Mesendoderm (in vitro differentiated cells): Measurements from ENCODE around the gene SMG1.
"Not testable (repeated sequence)": the region's sequence is repeated elsewhere in the genome, so short reads cannot be mapped to it uniquely, and the experiment has no call there.

Source experiments
- DNase-seq: peaks from one replicate; pipeline ENCODE4 v3.0.0; 2013
- H2AK5ac ChIP-seq: 2 replicates; pipeline ENCODE4 v1.6.1; 2013; ENCODE audit warnings: low read length, inconsistent platforms
- H2BK120ac ChIP-seq: 2 replicates; pipeline ENCODE4 v1.6.1; 2013; ENCODE audit warnings: low read depth, mild to moderate bottlenecking, low read length, moderate library complexity, mixed read lengths
- H2BK15ac ChIP-seq: replicated peaks from 2 replicates; pipeline ENCODE4 v1.6.1; 2013; ENCODE audit warnings: low read depth, mild to moderate bottlenecking, moderate library complexity
- H2BK5ac ChIP-seq: 2 replicates; pipeline ENCODE4 v1.6.1; 2013; ENCODE audit warnings: low read length, inconsistent platforms
- H3K18ac ChIP-seq: 2 replicates; pipeline ENCODE4 v1.6.1; 2013; ENCODE audit warnings: mild to moderate bottlenecking, low read length, mixed read lengths
- H3K23ac ChIP-seq: one replicate; pipeline ENCODE4 v1.6.1; 2013; ENCODE audit warnings: low read length
- H3K27ac ChIP-seq: 2 replicates; pipeline ENCODE4 v1.5.1; 2013; ENCODE audit warnings: low read depth, mild to moderate bottlenecking, inconsistent platforms, low read length, moderate library complexity
- H3K27me3 ChIP-seq: 2 replicates; pipeline ENCODE4 v1.6.1; 2013; ENCODE audit warnings: low read length, control low read depth, mild to moderate bottlenecking, inconsistent platforms; ENCODE audit not compliant: insufficient read depth, poor library complexity
- H3K36me3 ChIP-seq: 2 replicates; pipeline ENCODE4 v1.6.1; 2013; ENCODE audit warnings: low read length, inconsistent platforms; ENCODE audit not compliant: control insufficient read depth, insufficient read depth
- H3K4ac ChIP-seq: one replicate; pipeline ENCODE4 v1.6.1; 2013; ENCODE audit warnings: low read depth, mild to moderate bottlenecking, low read length, moderate library complexity
- H3K4me1 ChIP-seq: 2 replicates; pipeline ENCODE4 v1.6.1; 2013; ENCODE audit warnings: low read depth, low read length, inconsistent platforms; ENCODE audit not compliant: control insufficient read depth
- H3K4me2 ChIP-seq: 2 replicates; pipeline ENCODE4 v1.6.1; 2013; ENCODE audit warnings: low read length
- H3K4me3 ChIP-seq: 2 replicates; pipeline ENCODE4 v1.5.1; 2013; ENCODE audit warnings: mild to moderate bottlenecking, low read length
- H3K56ac ChIP-seq: one replicate; pipeline ENCODE4 v1.6.1; 2013; ENCODE audit warnings: low read length
- H3K79me1 ChIP-seq: 2 replicates; pipeline ENCODE4 v1.6.1; 2013; ENCODE audit warnings: low read length, inconsistent platforms
- H3K79me2 ChIP-seq: 2 replicates; pipeline ENCODE4 v1.6.1; 2013; ENCODE audit warnings: mild to moderate bottlenecking, low read length; ENCODE audit not compliant: control insufficient read depth, insufficient read depth
- H3K9ac ChIP-seq: 2 replicates; pipeline ENCODE4 v1.6.1; 2013; ENCODE audit warnings: low read length, inconsistent platforms
- H4K5ac ChIP-seq: one replicate; pipeline ENCODE4 v1.6.1; 2013; ENCODE audit warnings: low read length
- H4K8ac ChIP-seq: one replicate; pipeline ENCODE4 v1.6.1; 2013; ENCODE audit warnings: low read depth, mild to moderate bottlenecking, control low read depth, low read length, moderate library complexity
- WGBS: extraction: QIAGEN DNeasy Blood & Tissue Kit; methylation state at CpG from one replicate; pipeline ENCODE4 v1.1.7; 2013; ENCODE audit warnings: low lambda C conversion rate, missing lambda C conversion rate; ENCODE audit not compliant: insufficient coverage; ENCODE audit errors: extremely low coverage; 5-methylcytosine and 5-hydroxymethylcytosine counted together

The SMG1 gene

GRCh38 chr16:18781232-18781631, 145.0 kb downstream of the SMG1 start:
- H3K4me1 ChIP-seq, H3K23ac ChIP-seq, H3K18ac ChIP-seq, H4K8ac ChIP-seq, H4K5ac ChIP-seq, H2BK120ac ChIP-seq, DNase-seq, H3K9ac ChIP-seq, H3K56ac ChIP-seq, H2BK5ac ChIP-seq, H3K79me1 ChIP-seq, H3K4ac ChIP-seq, H3K27ac ChIP-seq, H3K27me3 ChIP-seq, H3K4me3 ChIP-seq, H2BK15ac ChIP-seq, H2AK5ac ChIP-seq, H3K4me2 ChIP-seq: not testable (repeated sequence)
- peaks cover 28% of the 10 kb centered on the region for H3K79me2 ChIP-seq
- WGBS: no CpG with 5 or more reads among the region's 6 CpGs
- H3K36me3 ChIP-seq: peaks cover 21% of the 10 kb centered on the region

DNA sequence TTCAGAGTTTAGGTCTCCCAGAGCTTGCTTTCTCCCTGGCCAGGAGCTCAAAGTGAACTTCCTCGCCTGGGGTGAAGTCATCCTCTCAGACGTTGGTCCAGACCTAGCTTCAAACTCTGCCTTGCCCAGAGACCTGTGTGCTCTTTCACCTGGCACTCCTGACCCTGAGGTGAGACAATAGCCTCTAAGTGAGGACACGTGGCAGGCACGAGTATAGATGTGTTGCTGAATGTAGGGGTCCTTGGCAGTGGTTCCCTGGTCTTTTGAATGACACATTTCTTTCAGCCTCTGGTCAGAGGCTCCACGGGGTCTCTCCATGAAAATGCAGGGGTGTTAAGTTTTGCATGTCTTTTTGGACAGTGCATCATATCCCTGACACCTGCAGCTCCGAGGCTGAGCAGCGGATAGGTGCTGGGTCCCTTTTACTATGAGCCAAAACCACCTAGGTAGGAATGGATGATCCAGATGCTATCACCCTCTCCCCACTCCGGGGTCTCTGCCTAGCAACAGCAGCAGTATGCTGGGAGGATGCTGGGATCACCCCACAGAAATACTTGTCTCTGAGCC, 145.7 kb downstream of the SMG1 start:
- H3K9ac ChIP-seq, H3K79me1 ChIP-seq, H4K8ac ChIP-seq, H3K18ac ChIP-seq, H3K4me1 ChIP-seq, H3K27ac ChIP-seq, H2BK5ac ChIP-seq, DNase-seq, H3K4me2 ChIP-seq, H3K56ac ChIP-seq, H3K27me3 ChIP-seq, H2BK15ac ChIP-seq, H3K23ac ChIP-seq, H3K4me3 ChIP-seq, H2BK120ac ChIP-seq, H2AK5ac ChIP-seq, H3K4ac ChIP-seq, H4K5ac ChIP-seq: not testable (repeated sequence)
- no CpG with 5 or more reads among the region's 8 CpGs for WGBS
- H3K79me2 ChIP-seq: peaks cover 22% of the 10 kb centered on the region
- H3K36me3 ChIP-seq: peaks cover 16% of the 10 kb centered on the region

DNA sequence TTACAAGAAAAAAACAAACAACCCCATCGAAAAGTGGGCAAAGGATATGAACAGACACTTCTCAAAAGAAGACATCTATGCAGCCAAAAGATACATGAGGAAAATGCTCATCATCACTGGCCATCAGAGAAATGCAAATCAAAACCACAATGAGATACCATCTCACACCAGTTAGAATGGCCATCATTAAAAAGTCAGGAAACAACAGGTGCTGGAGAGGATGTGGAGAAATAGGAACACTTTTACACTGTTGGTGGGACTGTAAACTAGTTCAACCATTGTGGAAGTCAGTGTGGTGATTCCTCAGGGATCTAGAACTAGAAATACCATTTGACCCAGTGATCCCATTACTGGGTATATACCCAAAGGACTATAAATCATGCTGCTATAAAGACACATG, 148.5 kb downstream of the SMG1 start:
- not testable (repeated sequence) for H3K56ac ChIP-seq, DNase-seq, H4K5ac ChIP-seq, H3K36me3 ChIP-seq, H3K27me3 ChIP-seq, H2BK15ac ChIP-seq, H3K79me1 ChIP-seq, H3K27ac ChIP-seq, H3K23ac ChIP-seq, H2BK120ac ChIP-seq, H3K79me2 ChIP-seq, H3K18ac ChIP-seq, H3K4ac ChIP-seq, H4K8ac ChIP-seq, H3K4me3 ChIP-seq, H3K4me1 ChIP-seq, H2BK5ac ChIP-seq, H3K9ac ChIP-seq, H3K4me2 ChIP-seq, H2AK5ac ChIP-seq
- no CpG with 5 or more reads among the region's 1 CpG for WGBS

DNA sequence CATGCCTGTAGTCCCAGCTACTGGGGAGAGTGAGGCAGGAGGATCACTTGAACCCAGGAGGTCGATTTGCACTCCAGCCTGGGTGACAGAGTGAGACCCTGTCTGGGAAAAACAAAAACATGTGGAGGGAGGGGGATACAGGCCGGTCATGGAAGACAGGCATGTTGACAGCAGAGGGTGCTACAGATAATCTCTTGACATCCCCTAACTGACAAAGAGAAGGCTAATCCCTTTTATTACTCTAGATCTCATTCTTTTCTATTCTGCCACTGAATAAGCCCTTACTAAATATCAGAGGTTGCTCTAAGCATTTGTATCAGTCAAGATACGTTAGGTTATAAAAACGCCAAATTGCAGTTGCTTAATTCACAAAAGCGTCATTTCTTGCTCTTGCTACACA, 149.9 kb downstream of the SMG1 start:
- not testable (repeated sequence) for H2BK120ac ChIP-seq, H2AK5ac ChIP-seq, H3K4ac ChIP-seq, H4K5ac ChIP-seq, H3K4me1 ChIP-seq, H3K56ac ChIP-seq, H4K8ac ChIP-seq, H3K23ac ChIP-seq, H3K79me2 ChIP-seq, H3K9ac ChIP-seq, H2BK5ac ChIP-seq, H3K36me3 ChIP-seq, H3K4me2 ChIP-seq, H3K27me3 ChIP-seq, H3K4me3 ChIP-seq, H3K18ac ChIP-seq, H3K27ac ChIP-seq, DNase-seq, H3K79me1 ChIP-seq, H2BK15ac ChIP-seq
- WGBS: no CpG with 5 or more reads among the region's 5 CpGs

- not testable (repeated sequence) for DNase-seq, H3K4me2 ChIP-seq, H3K56ac ChIP-seq, H3K18ac ChIP-seq, H2BK120ac ChIP-seq, H2BK15ac ChIP-seq, H4K8ac ChIP-seq, H2AK5ac ChIP-seq, H3K23ac ChIP-seq, H4K5ac ChIP-seq, H3K36me3 ChIP-seq, H3K9ac ChIP-seq, H3K27ac ChIP-seq, H2BK5ac ChIP-seq, H3K27me3 ChIP-seq, H3K79me1 ChIP-seq, H3K4me1 ChIP-seq, H3K4ac ChIP-seq, H3K4me3 ChIP-seq, H3K79me2 ChIP-seq
- WGBS: no CpG with 5 or more reads among the region's 4 CpGs
These were observed 151.6 kb downstream of the SMG1 start for GRCh38 chr16:18774651-18775050.

GRCh38 chr16:18772171-18772570, 154.0 kb downstream of the SMG1 start:
- not testable (repeated sequence) for H4K8ac ChIP-seq, DNase-seq, H3K36me3 ChIP-seq, H2BK5ac ChIP-seq, H3K9ac ChIP-seq, H3K79me1 ChIP-seq, H3K4me1 ChIP-seq, H3K18ac ChIP-seq, H3K56ac ChIP-seq, H4K5ac ChIP-seq, H3K4ac ChIP-seq, H3K23ac ChIP-seq, H3K4me2 ChIP-seq, H2AK5ac ChIP-seq, H3K79me2 ChIP-seq, H2BK120ac ChIP-seq, H3K27me3 ChIP-seq, H2BK15ac ChIP-seq, H3K4me3 ChIP-seq, H3K27ac ChIP-seq
- WGBS: no CpG with 5 or more reads among the region's 7 CpGs
